ENCODE results near the gene RPS15. TPM values are rescaled to one million over a fixed set of nuclear protein-coding genes. Genes with fewer than 3 reads are reported as not detected.

Gene RPS15
- total RNA-seq, 1 donor from 2014 or later, result 1,455 TPM

- peaks cover 31% of the 10 kb centered on the region for H3K4me1 Mint-ChIP-seq (ENCODE audit: low read depth)
- intact Hi-C loops (cut with micrococcal nuclease), result loop anchor here (5.0 kb wide), 2 partner anchors 454 to 1374 kb away; partner anchors contain the start of genes KLF16 and SGTA
- peaks cover 14% of the 10 kb centered on the region for H3K36me3 Mint-ChIP-seq (ENCODE audit: low read depth)
- peak overlapping the region; percentile 98 for H3K4me3 Mint-ChIP-seq
- peak; percentile 49 for DNase-seq (ENCODE audit: low spot score)
- H3K27ac Mint-ChIP-seq, result peak overlapping the region; percentile 98
- no peaks in the 10 kb centered on the region for H3K9me3 Mint-ChIP-seq
- peaks cover 3% of the 10 kb centered on the region for H3K27me3 Mint-ChIP-seq (ENCODE audit: insufficient read depth)
These were observed 29.6 kb upstream of the RPS15 start for GRCh38 chr19:1408300-1409203.

- Mint-ChIP-seq H3K36me3 (ENCODE audit: low read depth) (peaks cover 14% of the 10 kb centered on the region), H3K9me3 (no peaks in the 10 kb centered on the region), H3K27ac (peak overlapping the region; percentile 98), H3K4me1 (ENCODE audit: low read depth) (peaks cover 33% of the 10 kb centered on the region), H3K4me3 (peak overlapping the region; percentile 98), H3K27me3 (ENCODE audit: insufficient read depth) (no peaks in the 10 kb centered on the region)
- intact Hi-C loops (cut with micrococcal nuclease), result loop anchor here (5.0 kb wide), 2 partner anchors 453 to 1373 kb away; partner anchors contain the start of genes KLF16 and SGTA
- no peak for DNase-seq (ENCODE audit: low spot score)
These were observed 28.8 kb upstream of the RPS15 start for GRCh38 chr19:1409204-1410005.

GRCh38 chr19:1410136-1410786 is 27.9 kb upstream of the RPS15 start:
- no peak for DNase-seq (ENCODE audit: low spot score)
- Mint-ChIP-seq H3K9me3 (no peaks in the 10 kb centered on the region), H3K4me3 (peak overlapping the region; percentile 98), H3K27me3 (ENCODE audit: insufficient read depth) (no peaks in the 10 kb centered on the region), H3K36me3 (ENCODE audit: low read depth) (peaks cover 18% of the 10 kb centered on the region), H3K4me1 (ENCODE audit: low read depth) (peaks cover 39% of the 10 kb centered on the region), H3K27ac (peak overlapping the region; percentile 70)
- intact Hi-C loops (cut with micrococcal nuclease), result no loop called here

- Mint-ChIP-seq H3K9me3 (no peaks in the 10 kb centered on the region), H3K4me1 (ENCODE audit: low read depth) (peaks cover 39% of the 10 kb centered on the region), H3K36me3 (ENCODE audit: low read depth) (peaks cover 19% of the 10 kb centered on the region), H3K27me3 (ENCODE audit: insufficient read depth) (no peaks in the 10 kb centered on the region), H3K27ac (peak overlapping the region; percentile 64), H3K4me3 (peak overlapping the region; percentile 98)
- intact Hi-C loops (cut with micrococcal nuclease), result no loop called here
- no peak for DNase-seq (ENCODE audit: low spot score)
These were observed 27.4 kb upstream of the RPS15 start for GRCh38 chr19:1410789-1411188.

GRCh38 chr19:1411255-1412191 is 26.7 kb upstream of the RPS15 start:
- Mint-ChIP-seq H3K4me1 (ENCODE audit: low read depth) (peaks cover 37% of the 10 kb centered on the region), H3K4me3 (peak overlapping the region; percentile 33), H3K9me3 (no peaks in the 10 kb centered on the region), H3K36me3 (ENCODE audit: low read depth) (peaks cover 20% of the 10 kb centered on the region), H3K27ac (no peak overlapping the region), H3K27me3 (ENCODE audit: insufficient read depth) (no peaks in the 10 kb centered on the region)
- intact Hi-C loops (cut with micrococcal nuclease), result no loop called here
- no peak for DNase-seq (ENCODE audit: low spot score)

- H3K27ac Mint-ChIP-seq, result no peak overlapping the region
- H3K9me3 Mint-ChIP-seq, result no peaks in the 10 kb centered on the region
- peaks cover 37% of the 10 kb centered on the region for H3K4me1 Mint-ChIP-seq (ENCODE audit: low read depth)
- H3K4me3 Mint-ChIP-seq, result no peak overlapping the region
- H3K36me3 Mint-ChIP-seq (ENCODE audit: low read depth), result peaks cover 22% of the 10 kb centered on the region
- intact Hi-C loops (cut with micrococcal nuclease), result no loop called here
- H3K27me3 Mint-ChIP-seq (ENCODE audit: insufficient read depth), result no peaks in the 10 kb centered on the region
- no peak for DNase-seq (ENCODE audit: low spot score)
These were observed 25.8 kb upstream of the RPS15 start for GRCh38 chr19:1412323-1412923.

GRCh38 chr19:1412995-1413800 is 25.0 kb upstream of the RPS15 start:
- Mint-ChIP-seq H3K4me3 (no peak overlapping the region), H3K9me3 (no peaks in the 10 kb centered on the region), H3K27me3 (ENCODE audit: insufficient read depth) (no peaks in the 10 kb centered on the region), H3K27ac (no peak overlapping the region), H3K4me1 (ENCODE audit: low read depth) (peaks cover 40% of the 10 kb centered on the region), H3K36me3 (ENCODE audit: low read depth) (peaks cover 25% of the 10 kb centered on the region)
- intact Hi-C loops (cut with micrococcal nuclease), result no loop called here
- no peak for DNase-seq (ENCODE audit: low spot score)

- Mint-ChIP-seq H3K27ac (no peak overlapping the region), H3K27me3 (ENCODE audit: insufficient read depth) (no peaks in the 10 kb centered on the region), H3K4me1 (ENCODE audit: low read depth) (peaks cover 17% of the 10 kb centered on the region), H3K9me3 (no peaks in the 10 kb centered on the region), H3K36me3 (ENCODE audit: low read depth) (peaks cover 23% of the 10 kb centered on the region), H3K4me3 (no peak overlapping the region)
- intact Hi-C loops (cut with micrococcal nuclease), result no loop called here
- DNase-seq (ENCODE audit: low spot score), result no peak
These were observed 22.0 kb upstream of the RPS15 start for GRCh38 chr19:1416014-1416841.

GRCh38 chr19:1417145-1417544 is 21.1 kb upstream of the RPS15 start:
- no peaks in the 10 kb centered on the region for H3K9me3 Mint-ChIP-seq
- no peak overlapping the region for H3K4me3 Mint-ChIP-seq
- H3K4me1 Mint-ChIP-seq (ENCODE audit: low read depth), result peaks cover 17% of the 10 kb centered on the region
- intact Hi-C loops (cut with micrococcal nuclease), result no loop called here
- H3K27ac Mint-ChIP-seq, result no peak overlapping the region
- H3K27me3 Mint-ChIP-seq (ENCODE audit: insufficient read depth), result no peaks in the 10 kb centered on the region
- H3K36me3 Mint-ChIP-seq (ENCODE audit: low read depth), result peaks cover 23% of the 10 kb centered on the region
- no peak for DNase-seq (ENCODE audit: low spot score)

- H3K27ac Mint-ChIP-seq, result no peak overlapping the region
- H3K4me1 Mint-ChIP-seq (ENCODE audit: low read depth), result peaks cover 17% of the 10 kb centered on the region
- intact Hi-C loops (cut with micrococcal nuclease), result no loop called here
- H3K4me3 Mint-ChIP-seq, result no peak overlapping the region
- DNase-seq (ENCODE audit: low spot score), result no peak
- H3K27me3 Mint-ChIP-seq (ENCODE audit: insufficient read depth), result no peaks in the 10 kb centered on the region
- H3K36me3 Mint-ChIP-seq (ENCODE audit: low read depth), result peaks cover 28% of the 10 kb centered on the region
- H3K9me3 Mint-ChIP-seq, result no peaks in the 10 kb centered on the region
These were observed 20.3 kb upstream of the RPS15 start for GRCh38 chr19:1417681-1418495.

Data from activated T-helper 1 cell treated with anti-CD3 and anti-CD28 coated beads, Interleukin-12 subunit alpha, Interleukin-12 subunit beta, Interleukin-2, Interleukin-4 antibody, amounts not matched to agents 30 ng/mL and 10 ng/mL and 1 ng/mL, durations not matched to agents 14 hours and 24 hours and 36 hours (primary cell).